ENCODE results near the gene KCNJ3.

GRCh38 chr2:154709215-154709614 is 10.7 kb downstream of the KCNJ3 start:
- TF ChIP-seq CTCF (IDR thresholded peaks at IDR 0.05) (no peak), EZH2 (IDR thresholded peaks at IDR 0.05; ENCODE audit: borderline replicate concordance, insufficient read depth, low read depth, low read length, poor library complexity, severe bottlenecking) (no peak)

All from B cell (primary cell).